Progenitor cell of endocrine pancreas (in vitro differentiated cells): ENCODE measurements around the gene EXOC3L1. TPM values are rescaled to one million over a fixed set of nuclear protein-coding genes. Genes with fewer than 3 reads are reported as not detected.

ENCODE experiments used
- DNase-seq: peaks from one replicate; pipeline ENCODE4 v3.0.0; 2021; ENCODE audit warnings: low spot score; ENCODE audit not compliant: unreplicated experiment
- H3K27ac Mint-ChIP-seq: 2 replicates; pipeline ENCODE4 v1.8.0; 2021; ENCODE audit warnings: mild to moderate bottlenecking, moderate library complexity, mixed read lengths
- H3K27me3 Mint-ChIP-seq: 2 replicates; pipeline ENCODE4 v1.8.0; 2021; ENCODE audit warnings: mixed read lengths
- H3K36me3 Mint-ChIP-seq: 2 replicates; pipeline ENCODE4 v1.8.0; 2022; ENCODE audit warnings: mixed read lengths; ENCODE audit not compliant: insufficient read depth
- H3K4me1 Mint-ChIP-seq: 2 replicates; pipeline ENCODE4 v1.8.0; 2021; ENCODE audit warnings: low read depth, mixed read lengths
- H3K4me3 Mint-ChIP-seq: 2 replicates; pipeline ENCODE4 v1.8.0; 2021; ENCODE audit warnings: low read depth, mild to moderate bottlenecking, moderate library complexity, mixed read lengths
- H3K9me3 Mint-ChIP-seq: 2 replicates; pipeline ENCODE4 v1.8.0; 2021; ENCODE audit warnings: low read depth, mixed read lengths
- CTCF ChIP-seq: fragments of 200-600 bp; sonication (generic); IDR thresholded peaks from one replicate; pipeline ENCODE4 v1.5.0; 2021; ENCODE audit warnings: antibody characterized with exemption, mild to moderate bottlenecking; ENCODE audit not compliant: unreplicated experiment
- total RNA-seq: library from RNA; stranded (reverse); gene quantifications from 2 replicates; pipeline ENCODE4 v1.2.1, GENCODE V29; 2021

Gene EXOC3L1
- total RNA-seq, 1 donor from 2014 or later = not detected

DNA sequence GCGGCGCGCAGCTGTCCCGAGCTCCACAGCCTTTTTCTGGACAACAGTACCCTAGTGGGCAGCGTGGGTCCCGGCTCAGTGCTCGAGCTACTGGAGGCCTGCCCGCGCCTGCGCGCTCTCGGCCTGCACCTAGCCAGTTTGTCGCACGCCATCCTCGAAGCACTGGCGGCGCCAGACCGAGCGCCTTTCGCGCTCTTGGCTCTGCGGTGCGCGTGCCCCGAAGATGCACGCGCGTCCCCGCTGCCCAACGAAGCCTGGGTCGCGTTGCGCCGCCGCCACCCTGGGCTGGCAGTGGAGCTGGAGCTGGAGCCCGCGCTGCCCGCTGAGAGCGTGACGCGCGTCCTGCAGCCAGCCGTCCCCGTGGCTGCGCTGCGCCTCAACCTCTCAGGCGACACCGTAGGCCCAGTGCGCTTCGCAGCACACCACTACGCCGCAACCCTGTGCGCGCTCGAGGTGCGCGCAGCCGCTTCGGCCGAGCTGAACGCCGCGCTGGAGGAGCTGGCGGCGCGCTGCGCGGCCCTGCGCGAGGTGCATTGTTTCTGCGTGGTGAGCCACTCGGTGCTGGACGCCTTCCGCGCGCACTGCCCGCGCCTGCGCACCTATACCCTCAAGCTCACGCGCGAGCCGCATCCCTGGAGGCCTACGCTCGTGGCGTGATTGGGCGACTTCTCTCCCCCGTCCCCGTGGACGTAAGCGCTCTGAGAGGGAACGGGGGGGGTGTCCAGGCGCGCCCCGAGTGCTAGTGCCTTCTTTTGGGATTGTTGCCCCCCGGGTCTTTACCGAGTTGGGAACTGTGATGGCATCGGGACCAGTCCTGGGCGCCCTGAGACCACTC lies 26.6 kb downstream of the EXOC3L1 start:
- TF ChIP-seq CTCF = no peak
- H3K4me3 Mint-ChIP-seq = peak overlapping the region; percentile 31
- H3K9me3 Mint-ChIP-seq = no peaks in the 10 kb centered on the region
- peaks cover 80% of the 10 kb centered on the region for H3K27me3 Mint-ChIP-seq
- H3K36me3 Mint-ChIP-seq = no peaks in the 10 kb centered on the region
- DNase-seq = no peak
- peaks cover 2% of the 10 kb centered on the region for H3K4me1 Mint-ChIP-seq
- no peak overlapping the region for H3K27ac Mint-ChIP-seq

DNA sequence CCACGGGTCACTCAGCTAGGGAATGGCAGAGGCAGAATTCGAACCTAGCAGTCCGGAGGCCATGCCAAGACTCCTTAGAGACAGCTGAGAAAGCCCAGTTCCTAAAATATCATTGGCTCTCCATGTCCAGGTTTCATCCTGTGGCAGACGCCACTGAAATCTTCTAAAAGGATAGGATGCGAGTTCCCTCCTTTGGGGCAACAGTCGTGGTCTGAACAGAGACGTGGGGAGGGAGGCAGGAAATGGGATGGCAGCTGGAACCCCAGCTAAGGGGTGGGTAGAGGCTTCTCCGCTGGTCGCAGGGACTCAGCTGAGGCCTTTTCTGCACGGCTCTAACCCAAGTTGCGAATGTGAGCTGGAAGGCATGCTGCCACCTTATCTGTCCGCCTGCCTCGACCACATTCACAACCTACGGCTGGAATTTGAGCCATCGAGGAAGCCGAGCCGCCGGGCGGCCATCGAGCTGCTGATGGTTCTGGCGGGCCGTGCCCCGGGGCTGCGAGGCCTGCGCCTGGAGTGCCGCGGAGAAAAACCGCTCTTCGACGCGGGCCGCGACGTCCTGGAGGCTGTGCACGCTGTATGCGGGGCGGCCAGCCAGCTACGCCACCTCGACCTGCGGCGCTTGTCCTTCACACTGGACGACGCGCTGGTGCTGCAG lies 27.3 kb downstream of the EXOC3L1 start:
- Mint-ChIP-seq H3K27me3 (peaks cover 80% of the 10 kb centered on the region), H3K36me3 (no peaks in the 10 kb centered on the region), H3K4me3 (no peak overlapping the region), H3K27ac (no peak overlapping the region), H3K4me1 (peaks cover 2% of the 10 kb centered on the region), H3K9me3 (no peaks in the 10 kb centered on the region)
- no peak for DNase-seq
- TF ChIP-seq CTCF = no peak

DNA sequence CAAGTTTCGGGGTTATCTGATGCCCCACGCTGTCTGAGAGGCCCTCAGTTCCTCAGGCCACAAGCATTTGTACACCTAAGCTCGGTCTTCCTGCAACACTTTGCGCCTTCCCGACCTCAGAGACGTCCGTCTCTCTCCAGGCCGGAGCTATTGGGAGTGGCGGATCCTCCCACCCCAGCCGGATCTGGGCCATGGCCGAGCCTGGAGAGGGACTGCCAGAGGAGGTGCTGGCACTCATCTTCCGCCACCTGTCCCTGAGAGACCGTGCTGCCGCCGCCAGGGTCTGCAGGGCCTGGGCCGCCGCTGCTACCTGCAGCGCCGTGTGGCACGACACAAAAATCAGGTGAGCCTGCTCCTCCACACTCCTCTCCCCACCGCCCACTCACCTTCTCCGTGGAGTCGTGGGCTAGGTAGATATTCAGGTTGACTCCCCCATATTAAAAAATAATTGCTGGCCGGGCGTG lies 28.3 kb downstream of the EXOC3L1 start:
- no peak for DNase-seq
- Mint-ChIP-seq H3K36me3 (no peaks in the 10 kb centered on the region), H3K27ac (no peak overlapping the region), H3K9me3 (no peaks in the 10 kb centered on the region), H3K27me3 (peaks cover 80% of the 10 kb centered on the region), H3K4me3 (no peak overlapping the region), H3K4me1 (peaks cover 2% of the 10 kb centered on the region)
- TF ChIP-seq CTCF = no peak

DNA sequence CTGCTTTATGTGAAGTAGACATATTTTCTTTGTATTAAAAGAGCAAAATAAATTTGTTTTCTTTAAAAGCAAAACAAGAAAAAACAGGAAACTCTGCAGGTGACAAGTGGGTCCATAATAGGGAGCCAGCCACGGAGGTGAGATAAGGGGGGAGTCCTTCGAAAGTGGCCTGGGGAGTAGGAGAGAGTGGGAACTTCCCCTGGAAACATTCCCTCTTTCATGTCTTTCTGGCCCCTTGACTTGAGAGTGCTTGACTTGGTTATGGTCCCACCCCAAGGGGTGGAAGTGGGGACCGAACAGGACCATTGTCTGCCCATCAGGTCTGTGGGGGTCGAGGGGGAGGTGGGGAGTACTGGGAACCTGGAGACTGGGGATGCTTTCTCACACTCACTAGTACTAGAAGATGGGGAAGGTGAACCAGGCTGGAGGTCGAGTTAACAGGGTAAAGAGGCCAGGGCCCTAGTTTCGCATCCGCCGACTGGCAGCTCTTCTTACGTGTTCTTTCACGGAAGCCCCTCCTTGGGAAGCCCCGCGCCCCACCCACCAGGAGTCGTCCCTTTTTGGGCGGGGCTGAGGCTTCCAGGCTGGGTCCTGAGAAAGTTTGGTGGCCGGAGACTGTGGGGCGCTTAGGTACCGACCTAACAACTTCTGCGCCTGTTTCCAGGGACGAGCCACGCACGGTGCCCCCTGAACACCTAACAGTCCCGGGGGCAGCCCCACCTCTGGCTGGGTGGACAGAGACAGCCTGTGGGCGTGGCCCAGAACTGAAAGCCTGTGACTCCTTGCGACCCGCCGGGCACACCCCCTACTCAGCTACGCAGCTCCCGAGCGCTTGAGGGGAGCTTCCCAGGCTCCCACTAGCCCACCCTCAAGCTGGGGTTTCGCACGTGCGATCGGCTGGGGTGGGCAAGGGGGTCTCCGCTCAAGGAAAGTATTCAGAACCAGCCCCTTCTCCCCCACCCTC lies 31.0 kb downstream of the EXOC3L1 start:
- Mint-ChIP-seq H3K9me3 (no peaks in the 10 kb centered on the region), H3K4me3 (peak overlapping the region; percentile 75), H3K27ac (no peak overlapping the region), H3K4me1 (peaks cover 4% of the 10 kb centered on the region), H3K27me3 (peaks cover 77% of the 10 kb centered on the region), H3K36me3 (no peaks in the 10 kb centered on the region)
- TF ChIP-seq CTCF = no peak
- DNase-seq = no peak
